Choroid plexus epithelial cell (primary cell): ENCODE results near the gene PERM1.
"Not testable (repeated sequence)": the region's sequence is repeated elsewhere in the genome, so short reads cannot be mapped to it uniquely, and the experiment has no call there.

ENCODE experiments used
- DNase-seq: peaks from one replicate; pipeline ENCODE4 v3.0.0-alpha.2; 2010; ENCODE audit warnings: low read depth
- H3K4me3 ChIP-seq: 2 replicates; pipeline ENCODE4 v1.5.1; 2011; ENCODE audit warnings: low read depth, mild to moderate bottlenecking, control low read depth, low read length, moderate library complexity
- CTCF ChIP-seq: conservative IDR thresholded peaks from 2 replicates; pipeline ENCODE4 v1.5.1; 2011; ENCODE audit warnings: low read depth, mild to moderate bottlenecking, control low read depth, inconsistent platforms, low read length, moderate library complexity

PERM1 gene

DNA sequence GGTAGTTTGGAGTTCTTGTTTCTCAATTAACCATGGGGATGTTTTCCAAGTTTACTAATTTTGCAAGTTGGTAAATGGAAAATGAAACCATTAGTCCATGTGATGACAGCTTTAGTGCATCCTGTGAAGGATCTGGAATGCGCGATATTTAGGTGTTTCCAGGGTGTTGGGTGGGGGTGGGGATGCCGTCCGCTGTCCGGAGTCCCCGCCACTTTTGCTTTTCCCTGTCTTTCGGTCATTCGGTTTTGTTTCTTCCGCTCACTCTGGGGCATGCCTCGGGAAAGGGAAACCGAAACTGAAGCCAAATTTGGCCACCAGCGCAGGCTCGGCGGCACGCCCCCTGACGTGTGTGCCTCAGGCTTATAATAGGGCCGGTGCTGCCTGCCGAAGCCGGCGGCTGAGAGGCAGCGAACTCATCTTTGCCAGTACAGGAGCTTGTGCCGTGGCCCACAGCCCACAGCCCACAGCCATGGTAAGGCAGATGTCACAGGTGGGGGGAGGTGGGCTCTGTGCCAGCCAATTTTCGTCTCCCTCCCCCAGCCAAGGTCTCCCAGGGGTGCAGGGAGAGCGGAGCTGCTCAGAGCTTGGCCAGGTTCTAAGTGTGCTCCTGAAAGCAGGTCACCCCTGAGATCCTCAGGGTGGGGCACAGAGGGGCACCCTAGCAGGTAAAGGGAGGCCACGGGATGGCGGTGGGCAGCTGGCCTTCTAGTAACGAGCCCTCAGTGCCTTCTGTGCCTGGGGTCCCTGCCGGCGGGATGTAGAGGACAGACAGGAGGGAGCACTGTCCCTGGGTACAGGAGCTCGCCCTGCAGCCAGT is 31.4 kb upstream of the PERM1 start, which contains the start of gene ISG15:
Gene ISG15, plus strand, starts transcription at position 393 of the 817 bp plus-strand sequence. Its CDS starts 77 bp downstream, at position 470.
- TF ChIP-seq CTCF = no peak
- DNase-seq = peak; percentile 86
- H3K4me3 ChIP-seq = peak within 1 kb of the TSS; percentile 76

DNA sequence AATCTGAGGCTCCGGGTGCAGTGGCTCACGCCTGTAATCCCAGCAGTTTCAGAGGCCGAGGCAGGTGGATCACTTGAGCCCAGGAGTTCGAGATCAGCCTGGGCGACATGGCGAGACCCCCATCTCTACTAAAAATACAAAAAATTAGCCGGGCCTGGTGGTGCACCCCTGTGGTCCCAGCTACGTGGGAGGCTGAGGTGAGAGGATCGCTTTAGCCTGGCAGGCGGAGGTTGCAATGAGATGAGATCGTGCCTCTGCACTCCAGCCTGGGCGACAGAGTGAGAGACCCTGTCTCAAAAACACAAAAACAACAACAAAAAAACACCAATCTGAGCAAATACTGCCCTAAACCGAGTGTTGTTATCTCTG is 30.8 kb upstream of the PERM1 start:
- DNase-seq = not testable (repeated sequence)
- peak overlapping the region; percentile 76 for H3K4me3 ChIP-seq

GRCh38 chr1:1011396-1011949 is 29.6 kb upstream of the PERM1 start:
- TF ChIP-seq CTCF = no peak
- H3K4me3 ChIP-seq = no peak overlapping the region
- no peak for DNase-seq

GRCh38 chr1:1010131-1010530 is 28.2 kb upstream of the PERM1 start:
- DNase-seq, H3K4me3 ChIP-seq: not testable (repeated sequence)

GRCh38 chr1:1006305-1007159 is 24.6 kb upstream of the PERM1 start:
- no peak overlapping the region for H3K4me3 ChIP-seq
- no peak for DNase-seq
- no peak for TF ChIP-seq CTCF

DNA sequence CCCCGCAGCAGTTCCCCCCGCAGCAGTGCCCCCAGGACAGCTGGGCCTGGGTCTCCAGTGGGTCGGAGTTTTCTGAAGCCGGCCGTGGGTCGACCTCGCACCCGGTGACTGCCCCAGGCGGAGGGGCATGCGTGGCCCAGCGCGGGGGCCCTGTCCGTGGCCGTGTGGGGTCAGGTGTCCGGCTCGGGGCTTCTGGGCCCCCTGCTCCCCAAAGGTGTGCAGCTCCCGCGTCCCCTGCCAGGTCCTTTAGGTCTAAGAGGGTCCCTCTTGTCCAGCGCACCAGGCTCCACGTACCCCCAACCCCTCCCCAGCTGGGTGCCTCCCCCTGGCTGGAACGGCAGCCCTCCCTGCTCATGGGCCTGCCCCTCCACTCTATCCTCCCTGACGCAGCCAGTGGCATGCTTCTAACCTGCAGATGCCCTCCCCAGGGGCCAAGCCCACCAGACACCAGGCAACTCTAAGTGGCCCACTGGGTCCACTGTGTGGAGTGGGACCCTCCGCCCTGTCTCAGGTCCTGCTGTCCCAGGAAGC is 23.9 kb upstream of the PERM1 start:
- no peak overlapping the region for H3K4me3 ChIP-seq

More for the DNA sequence above, 23.9 kb upstream of the PERM1 start:
- no peak for DNase-seq
- no peak for TF ChIP-seq CTCF
